NCI-H187 treated with DMSO at 0.1 percent for 48 hours (cell line): ENCODE data around the gene ADGRL3.
"Not testable (repeated sequence)": the region's sequence is repeated elsewhere in the genome, so short reads cannot be mapped to it uniquely, and the experiment has no call there.

ENCODE experiments used
- DNase-seq: peaks from one replicate; lab custom pipeline; 2025; lab: John Stamatoyannopoulos, UW

ADGRL3 gene

DNA sequence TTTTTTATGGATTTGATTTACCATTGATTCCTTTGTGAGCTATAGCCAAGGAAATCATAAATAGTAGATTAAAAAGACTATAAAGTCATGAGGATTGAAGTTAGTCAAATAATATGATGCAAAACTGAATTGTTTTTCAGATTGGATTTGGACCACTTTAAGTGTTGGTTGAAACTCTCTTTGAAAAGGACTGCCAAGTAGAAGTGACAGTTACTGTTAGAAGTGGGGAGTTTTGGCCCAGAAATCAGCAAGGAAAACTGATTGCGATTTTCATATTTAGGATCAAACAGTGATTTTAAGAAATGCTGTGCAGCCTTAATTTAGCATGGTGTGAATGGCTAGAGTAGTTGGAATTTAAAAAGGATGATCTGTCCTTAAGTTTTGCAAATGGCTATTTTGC, 4.9 kb downstream of the ADGRL3 start:
- no peak for DNase-seq

DNA sequence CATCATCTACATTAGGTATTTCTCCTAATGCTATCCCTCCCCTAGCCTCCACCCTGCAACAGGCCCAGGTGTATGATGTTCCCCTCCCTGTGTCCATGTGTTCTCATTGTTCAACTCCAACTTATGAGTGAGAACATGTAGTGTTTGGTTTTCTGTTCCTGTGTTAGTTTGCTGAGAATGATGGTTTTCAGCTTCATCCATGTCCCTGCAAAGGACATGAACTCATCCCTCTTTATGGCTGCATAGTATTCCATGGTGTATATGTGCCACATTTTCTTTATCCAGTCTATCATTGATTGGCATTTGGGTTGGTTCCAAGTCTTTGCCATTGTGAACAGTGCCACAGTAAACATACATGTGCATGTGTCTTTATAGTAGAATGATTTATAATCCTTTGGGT, 7.0 kb downstream of the ADGRL3 start:
- DNase-seq = not testable (repeated sequence)

DNA sequence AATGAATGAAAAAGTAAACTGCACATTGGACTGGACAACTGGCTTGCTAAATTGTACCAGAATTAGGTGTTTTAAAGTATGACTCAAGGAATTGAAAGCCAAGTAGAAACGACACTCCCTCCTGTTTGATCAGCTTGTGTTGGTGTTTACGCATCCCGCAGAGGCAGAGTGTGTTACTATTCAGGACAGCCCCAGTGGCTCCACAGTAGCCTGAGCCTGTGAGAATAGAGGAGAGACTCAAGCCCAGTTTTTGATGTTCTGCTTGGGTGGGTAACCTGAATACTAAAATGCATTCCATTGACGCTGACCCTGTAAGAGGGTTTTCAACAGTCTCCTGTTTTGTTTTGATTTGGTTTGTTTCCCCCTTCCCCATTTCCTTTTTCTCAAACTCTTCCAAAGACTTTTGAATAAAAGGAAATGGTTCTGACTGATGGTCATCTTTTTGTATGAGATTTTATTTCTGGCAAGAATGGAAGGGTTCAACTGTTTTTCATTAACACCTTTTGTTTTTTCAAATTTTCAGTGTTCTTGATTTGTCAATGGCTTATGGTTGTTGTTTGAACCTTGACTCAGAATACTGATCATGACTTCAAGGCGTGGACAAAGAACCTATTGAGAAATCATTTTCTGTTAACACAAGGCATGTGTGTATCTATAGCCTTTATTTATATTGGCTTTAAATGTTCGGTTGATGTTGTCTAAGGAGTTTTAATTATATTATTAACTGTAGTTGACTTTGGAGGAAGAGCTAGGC, 10.2 kb downstream of the ADGRL3 start:
- no peak for DNase-seq

DNA sequence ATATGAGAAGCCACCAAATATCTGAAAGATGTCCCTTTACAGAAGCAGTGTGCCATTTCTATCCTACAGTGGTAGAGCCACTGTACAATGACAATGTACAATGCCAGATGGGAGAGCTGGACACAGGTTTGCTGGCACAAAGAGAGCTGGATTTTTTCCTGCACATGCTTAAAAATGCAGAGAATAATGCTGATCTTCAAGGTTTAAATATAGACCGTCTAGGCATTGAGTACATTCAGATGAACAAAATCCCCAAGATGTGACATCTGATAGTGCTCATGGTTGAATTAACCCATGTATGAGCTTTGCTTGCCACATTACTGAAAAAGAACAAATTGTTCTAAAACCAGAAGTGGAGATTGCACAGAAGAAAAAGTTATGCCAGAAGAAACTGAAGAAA, 11.7 kb downstream of the ADGRL3 start:
- DNase-seq = no peak

DNA sequence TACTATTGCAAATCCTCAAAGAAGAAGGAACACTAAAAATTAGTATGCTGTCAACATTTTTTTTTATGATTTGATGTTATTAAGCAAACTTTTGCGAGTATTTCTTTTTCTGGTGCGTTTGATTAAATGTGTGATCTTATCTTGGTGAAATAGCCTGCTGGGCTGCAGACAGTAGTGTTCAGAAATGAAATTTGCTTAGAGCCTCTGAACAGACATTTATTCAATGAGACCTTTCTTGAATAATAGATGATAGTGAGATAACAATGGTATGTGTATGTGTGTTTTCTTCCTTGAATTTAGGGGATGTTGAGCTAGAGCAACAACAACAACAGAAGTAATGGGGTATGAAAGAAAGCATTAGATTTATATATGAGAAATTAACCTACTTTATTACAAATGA, 12.7 kb downstream of the ADGRL3 start:
- no peak for DNase-seq

DNA sequence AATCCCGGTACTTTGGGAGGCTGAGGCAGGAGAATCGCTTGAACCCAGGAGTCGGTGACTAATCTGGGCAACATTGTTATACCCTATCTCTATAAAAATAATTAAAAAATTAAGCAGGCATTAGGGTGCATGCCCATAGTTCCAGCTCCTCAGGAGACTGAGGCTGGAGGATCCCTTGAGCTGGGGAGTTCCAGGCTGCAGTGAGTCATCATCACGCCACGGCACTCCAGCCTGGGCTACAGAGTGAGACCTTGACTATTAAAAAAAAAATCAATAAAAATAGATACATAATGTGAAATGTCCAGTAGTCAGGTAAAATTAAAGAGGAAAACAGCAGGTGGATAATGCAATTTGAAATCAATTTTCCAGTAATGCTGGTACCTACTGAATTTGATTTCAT, 14.6 kb downstream of the ADGRL3 start:
- DNase-seq = no peak

DNA sequence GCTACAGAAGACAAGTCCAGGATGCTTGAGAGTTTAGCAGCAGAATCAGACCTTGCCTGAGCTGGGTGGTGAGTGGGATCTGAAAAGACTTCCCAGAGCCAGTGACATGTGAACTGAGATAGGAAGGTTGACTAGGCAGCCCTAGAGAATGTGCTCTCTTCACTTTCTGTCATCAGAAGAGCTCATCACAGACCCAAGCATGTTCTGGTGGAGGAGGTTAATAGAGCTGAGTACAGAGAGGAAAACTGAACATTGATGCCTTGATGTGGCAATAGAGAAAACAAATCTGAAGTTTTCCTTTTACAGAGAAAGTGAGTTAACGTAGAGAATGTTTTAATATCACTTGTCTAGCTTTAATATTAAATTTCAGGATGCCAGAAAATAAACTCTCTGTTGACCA, 17.1 kb downstream of the ADGRL3 start:
- no peak for DNase-seq

DNA sequence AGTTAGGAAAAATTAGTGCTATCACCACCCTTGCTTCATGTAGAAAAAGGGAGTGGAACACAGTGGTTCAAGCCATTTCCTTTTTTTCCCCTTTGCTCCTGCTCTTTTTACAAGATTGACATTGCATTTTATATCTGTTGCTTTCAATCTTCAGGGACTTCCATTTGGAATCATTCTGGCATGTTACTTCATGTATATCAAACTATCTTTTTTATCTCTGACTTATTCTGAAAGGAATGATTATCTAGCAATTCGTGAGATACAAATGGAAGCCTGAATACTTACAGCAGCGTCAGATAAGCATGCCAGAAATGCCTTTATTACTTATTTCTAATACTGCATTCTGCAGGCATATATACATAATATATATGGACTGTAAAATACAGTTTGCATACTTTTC, 20.4 kb downstream of the ADGRL3 start:
- DNase-seq = no peak

DNA sequence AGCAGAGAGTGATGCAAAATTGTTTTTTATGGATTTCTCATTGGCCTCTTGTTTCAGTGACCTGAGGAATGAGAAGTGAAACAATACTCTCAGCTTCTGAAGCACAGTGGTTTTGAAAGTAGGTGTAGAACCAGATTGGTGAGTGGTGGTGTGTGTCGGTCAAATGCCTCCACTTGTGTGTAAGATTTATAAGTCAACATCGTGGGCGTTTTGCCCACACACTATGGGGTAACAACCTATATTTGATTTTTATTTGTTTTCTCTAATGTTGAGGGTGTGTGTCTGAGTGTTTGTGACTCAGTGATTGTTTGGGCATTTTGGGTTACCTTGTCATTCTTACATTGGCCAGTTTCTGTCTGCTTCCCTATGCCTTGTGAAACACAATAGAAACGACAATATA, 23.3 kb downstream of the ADGRL3 start:
- no peak for DNase-seq

DNA sequence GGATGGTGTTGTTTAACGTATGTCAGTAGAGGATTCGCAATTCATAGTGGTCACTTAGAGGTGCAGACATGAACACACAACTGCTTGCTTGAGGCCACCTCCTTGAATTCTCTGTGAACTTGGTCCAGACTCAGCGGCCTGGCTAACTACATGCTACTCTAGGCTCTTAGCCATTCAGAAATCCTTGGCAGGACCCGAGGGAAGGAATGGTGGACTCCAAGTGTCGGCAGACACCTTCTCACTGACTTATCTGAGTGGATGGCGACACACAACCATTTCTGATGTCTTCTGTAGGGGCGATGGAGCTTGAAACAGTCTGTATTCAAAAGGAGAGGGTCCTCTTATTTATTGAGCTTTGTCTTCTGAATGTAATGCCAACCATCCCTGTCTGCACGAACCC, 24.4 kb downstream of the ADGRL3 start:
- DNase-seq = no peak

DNA sequence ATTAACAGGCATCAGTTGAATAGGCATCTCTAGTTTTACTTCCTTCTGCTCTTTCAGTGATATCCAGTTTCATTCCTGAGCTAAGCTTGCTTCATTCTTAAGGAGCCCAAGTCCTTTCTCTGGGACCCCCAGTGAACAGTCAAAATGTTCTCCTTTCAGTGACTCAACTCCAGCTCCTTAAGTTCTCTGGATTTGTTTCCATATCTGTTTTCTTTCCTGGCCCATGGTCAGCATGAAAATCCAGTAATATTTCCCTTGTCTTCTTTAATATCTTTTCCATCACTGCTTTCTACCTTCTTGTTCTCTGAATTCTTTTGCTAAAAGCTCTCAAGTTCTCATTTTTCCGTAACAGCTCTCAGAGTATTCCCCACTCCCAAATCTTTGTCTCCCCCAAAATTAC, 25.5 kb downstream of the ADGRL3 start:
- no peak for DNase-seq

DNA sequence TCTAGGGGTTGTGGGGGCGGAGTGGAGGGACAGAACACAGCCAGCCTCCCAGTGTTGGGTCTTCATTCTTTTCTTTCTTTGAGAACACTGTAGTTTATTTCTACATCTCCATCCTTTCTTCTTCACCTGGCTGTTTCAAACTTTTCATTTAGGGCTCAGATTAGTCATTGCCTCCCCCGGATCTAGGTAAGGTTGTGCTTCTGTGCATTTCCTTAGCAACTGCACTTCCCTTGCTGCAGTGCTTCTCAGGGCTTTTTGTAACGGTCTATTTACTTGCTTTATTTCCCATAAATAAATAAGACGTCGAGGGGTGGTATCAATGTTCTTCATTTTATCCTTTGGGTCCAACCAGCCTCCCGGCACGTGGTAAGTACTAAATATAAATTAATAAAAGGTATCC, 31.3 kb downstream of the ADGRL3 start:
- DNase-seq = no peak

DNA sequence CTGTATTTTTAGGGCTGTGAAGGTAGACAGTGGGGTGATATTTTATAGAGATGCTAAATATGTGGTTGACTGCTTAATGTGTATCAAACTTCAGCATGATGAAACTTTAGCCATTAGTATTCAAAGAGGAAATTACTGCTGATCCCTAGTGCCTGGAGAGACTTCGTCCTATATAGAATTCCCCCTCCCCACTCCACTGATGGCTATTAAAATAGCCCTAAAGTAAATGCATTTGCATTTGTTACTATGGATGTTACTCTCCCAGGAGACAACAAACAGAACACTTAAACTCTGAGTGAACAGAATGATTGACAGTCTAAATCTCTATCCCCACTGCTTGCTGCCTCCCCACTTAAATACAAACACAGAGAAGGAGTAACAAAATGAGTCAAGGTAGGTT, 39.1 kb downstream of the ADGRL3 start:
- DNase-seq = no peak

DNA sequence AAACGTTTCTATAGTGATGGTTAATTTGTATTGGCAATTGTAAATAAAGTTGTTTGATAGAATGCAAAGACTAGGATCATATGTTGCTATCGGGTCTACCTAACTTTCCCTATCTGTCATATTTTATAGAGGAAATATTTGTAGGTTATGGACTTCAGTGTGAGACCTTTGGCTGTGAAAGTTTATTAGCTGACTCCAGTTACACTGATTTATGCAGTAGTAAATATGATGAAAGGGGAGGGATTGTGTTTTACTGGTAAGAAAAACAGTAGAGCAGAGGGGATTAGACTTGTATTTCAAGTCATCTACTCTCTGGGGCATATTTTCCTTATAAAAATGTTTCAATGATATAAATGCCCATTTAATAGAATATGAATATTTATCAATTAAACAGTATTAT, 43.8 kb downstream of the ADGRL3 start:
- DNase-seq = no peak

DNA sequence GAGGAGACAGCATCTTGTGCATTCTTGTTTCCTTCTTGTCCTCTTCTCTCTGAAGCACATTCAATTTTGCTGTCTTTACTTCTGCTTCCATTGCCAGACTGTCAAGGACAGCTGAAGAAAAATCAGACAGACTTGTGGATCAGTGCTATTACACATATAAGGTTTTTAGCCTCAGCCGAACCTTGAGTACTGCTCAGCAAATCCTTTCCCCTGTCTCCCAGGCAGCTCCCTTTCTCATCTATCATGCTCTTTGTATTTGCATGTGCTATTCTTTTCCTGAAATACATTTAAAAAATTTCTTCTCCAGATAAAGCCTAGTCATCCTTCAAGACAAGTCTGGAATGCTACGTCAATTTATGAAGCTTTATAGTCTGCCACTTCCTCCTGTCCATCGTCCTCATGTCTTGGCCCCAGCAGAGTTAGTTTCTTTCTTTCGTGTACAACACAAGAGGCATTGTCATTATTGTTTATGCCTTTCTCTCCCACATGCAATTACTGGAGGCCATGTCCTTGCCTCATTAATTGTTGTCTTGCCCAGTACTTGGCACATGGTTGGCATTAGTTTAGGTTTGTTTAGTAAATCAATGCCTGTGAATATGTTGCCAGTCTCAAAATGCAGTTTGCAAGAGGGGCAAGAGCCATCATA, 45.1 kb downstream of the ADGRL3 start:
- no peak for DNase-seq

DNA sequence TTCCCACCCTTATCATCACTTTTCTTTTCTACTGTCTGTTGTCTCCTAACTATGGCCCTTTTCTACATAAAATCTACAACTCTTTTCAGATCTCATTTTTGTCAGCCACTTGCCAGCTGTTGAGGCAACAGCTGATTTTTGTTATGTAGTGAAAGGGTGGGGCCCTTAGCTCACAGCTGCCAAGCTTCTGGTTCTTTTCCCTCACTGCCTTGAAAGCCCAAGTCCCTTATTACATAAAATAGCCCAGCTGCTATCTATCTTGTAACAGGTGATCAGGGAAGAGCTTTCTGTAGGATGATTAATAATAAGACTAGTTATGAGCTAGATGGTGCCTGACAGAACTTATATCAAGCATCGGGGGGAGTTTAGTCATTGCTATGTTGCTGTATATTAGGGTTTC, 45.9 kb downstream of the ADGRL3 start:
- no peak for DNase-seq

DNA sequence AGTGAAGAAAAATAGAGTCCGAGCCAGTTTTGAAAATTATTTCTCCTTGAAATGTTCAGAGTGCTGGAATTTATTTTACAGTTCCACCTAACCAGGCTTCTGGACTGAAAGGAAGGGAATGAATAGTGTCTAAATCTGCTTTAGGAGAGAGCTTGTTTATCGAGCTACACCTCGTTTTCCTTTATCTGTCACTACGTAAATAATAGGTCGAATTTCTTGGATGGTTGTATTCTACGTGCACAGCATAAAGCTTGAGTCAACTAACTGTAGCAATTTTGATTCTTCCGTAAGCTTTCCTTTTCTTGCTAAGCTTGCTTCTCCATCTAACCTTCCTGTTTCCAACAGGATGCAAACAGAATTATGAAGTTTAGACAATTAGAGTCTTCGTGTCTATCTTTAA, 48.6 kb downstream of the ADGRL3 start:
- no peak for DNase-seq

DNA sequence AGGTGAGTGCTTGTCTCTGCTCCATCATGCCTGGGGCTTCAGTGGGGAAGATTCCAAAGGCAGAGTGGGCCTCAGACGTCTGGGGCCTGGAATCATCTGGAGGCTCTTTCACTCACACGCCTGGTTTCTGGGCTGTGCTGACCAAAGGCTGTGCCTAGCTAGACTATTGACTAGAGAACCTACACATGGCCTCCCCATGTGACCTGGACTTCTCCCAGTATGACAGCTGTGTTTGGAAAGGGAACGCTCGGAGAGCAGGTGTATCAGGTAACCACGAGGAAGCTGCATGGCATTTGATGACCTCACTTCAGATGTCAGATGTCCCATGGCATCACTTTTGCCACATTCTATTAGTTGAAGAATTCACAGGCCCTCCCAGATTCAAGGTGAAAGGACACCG, 51.0 kb downstream of the ADGRL3 start:
- no peak for DNase-seq

DNA sequence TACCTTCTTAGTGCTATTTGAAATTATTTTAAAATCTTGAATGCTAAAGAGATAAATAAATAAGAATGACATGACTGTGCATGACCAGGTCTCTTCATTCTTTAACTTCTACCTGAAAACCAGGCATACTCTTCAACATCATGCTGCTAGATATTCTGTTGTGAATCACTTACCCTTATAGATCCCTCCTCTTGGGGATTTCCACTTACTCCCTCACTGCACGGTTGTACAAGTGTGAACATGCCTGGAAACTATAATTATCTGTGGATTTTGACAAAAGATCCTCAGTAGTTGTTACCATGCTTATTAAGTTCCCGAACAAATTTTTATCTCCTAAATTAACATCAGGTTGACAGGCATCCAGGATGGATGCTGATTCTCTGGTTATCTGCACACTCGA, 54.3 kb downstream of the ADGRL3 start:
- DNase-seq = no peak

DNA sequence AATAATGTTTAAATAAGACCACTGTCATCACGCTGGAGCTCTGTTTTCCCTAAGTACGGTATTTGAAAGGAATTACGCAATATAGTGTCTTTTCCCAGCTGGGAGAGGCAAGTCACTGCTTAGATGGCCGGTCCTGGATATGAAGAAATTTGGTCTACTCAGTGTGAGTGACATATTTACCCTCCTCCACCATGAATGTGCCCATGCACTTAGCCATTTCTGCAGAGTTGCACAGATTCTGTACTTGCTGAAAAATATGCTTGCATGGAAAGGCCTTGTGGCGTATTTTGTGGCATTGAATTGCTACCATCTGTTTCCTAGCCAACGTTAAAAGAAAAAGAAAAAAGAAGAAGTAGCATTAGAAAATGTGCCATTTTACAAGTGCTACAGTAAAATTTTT, 73.1 kb downstream of the ADGRL3 start:
- no peak for DNase-seq

DNA sequence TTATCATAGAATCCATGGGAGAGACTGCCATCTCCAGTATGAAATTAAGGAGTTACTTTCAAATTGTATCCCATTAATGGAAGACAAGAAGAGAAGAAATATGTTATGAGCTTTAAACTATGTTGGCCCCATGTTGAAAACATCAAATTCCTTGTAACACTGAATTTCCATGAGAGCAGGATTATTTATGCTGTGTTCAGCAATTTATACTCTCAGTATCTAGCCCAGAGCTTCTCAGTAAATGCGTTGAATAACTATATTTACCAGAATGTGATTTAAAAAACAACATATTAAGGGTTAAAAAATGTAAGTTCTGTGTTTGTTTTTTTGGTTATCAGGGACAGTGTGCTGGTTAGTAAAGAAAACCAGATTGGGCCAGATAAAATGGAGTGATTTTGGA, 74.2 kb downstream of the ADGRL3 start:
- DNase-seq = no peak

DNA sequence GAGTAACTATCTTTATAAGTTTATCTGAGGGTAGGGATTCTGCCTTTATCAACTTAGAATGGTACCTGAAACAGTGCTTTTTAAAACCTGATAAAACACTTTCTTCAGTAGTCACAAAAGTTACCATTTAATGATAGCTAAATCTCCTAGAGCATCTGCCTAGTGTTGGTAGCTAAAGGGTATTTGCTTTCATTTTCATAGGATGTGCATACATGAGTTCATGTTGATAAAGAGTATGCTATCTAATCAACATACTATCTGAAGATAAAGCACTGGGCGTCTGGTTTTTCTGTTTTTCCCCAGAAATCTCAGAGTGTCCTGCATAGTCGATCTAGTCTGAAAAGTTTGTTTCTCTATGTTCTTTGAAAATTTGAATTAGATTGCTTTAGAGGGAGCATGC, 75.1 kb downstream of the ADGRL3 start:
- no peak for DNase-seq

DNA sequence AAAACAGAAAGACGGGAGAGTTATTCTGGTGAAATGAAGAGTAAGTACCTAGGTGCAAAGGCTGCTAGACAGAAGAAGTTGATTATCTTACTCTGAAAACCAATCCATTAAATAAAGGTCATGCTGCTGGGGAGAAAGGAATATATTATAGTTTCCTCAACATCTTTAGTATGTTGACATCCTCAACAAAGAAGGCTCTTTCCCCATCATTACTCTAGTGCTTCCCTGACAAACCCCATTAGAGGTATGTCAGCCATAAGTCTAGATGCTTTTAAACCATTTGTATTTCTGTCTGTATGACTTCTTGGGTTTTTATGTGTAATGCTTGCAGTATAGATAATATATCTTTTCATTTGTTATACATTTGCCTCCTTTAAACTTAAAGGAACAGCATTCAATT, 75.9 kb downstream of the ADGRL3 start:
- no peak for DNase-seq
